Right atrium auricular region (tissue), 2 donors: Measurements from ENCODE around the gene CDHR5. TPM values are rescaled to one million over a fixed set of nuclear protein-coding genes. Genes with fewer than 3 reads are reported as not detected.
A peak's percentile ranks its signal among the peaks of the same experiment; 100 is the strongest.

ENCODE experiments used
- DNase-seq: peaks from one replicate; pipeline ENCODE4 v3.0.0-alpha.2; 2019; ENCODE audit warnings: low spot score
- H3K27ac ChIP-seq, 2 donors: fragments of 200-600 bp; sonication (generic); 1 replicate in 1 of 2; 2 replicates in 1 of 2; pipeline ENCODE4 v1.5.1; 2016 to 2019
- H3K27me3 ChIP-seq, 2 donors: fragments of 200-600 bp; sonication (generic); one replicate each; pipeline versions ENCODE4 v1.5.1 to v1.6.0; 2017 to 2019
- H3K36me3 ChIP-seq: fragments of 200-600 bp; sonication (generic); one replicate; pipeline ENCODE4 v1.5.1; 2016
- H3K4me1 ChIP-seq, 2 donors: fragments of 200-600 bp; sonication (generic); one replicate each; pipeline versions ENCODE4 v1.5.1 to v1.6.0; 2017 to 2019
- H3K4me3 ChIP-seq, 2 donors: fragments of 200-600 bp; sonication (generic); 1 replicate in 1 of 2; 2 replicates in 1 of 2; pipeline ENCODE4 v1.5.1; 2017 to 2019; ENCODE audit warnings: mild to moderate bottlenecking in 1 of 2, moderate library complexity in 1 of 2
- H3K9me3 ChIP-seq, 2 donors: fragments of 200-600 bp; sonication (generic); one replicate each; pipeline ENCODE4 v1.5.1; 2019
- CTCF ChIP-seq, 2 donors: fragments of 200-600 bp; sonication (generic); IDR thresholded peaks; one replicate each; pipeline ENCODE4 v1.5.1; 2019; ENCODE audit warnings: antibody characterized with exemption in 2 of 2
- microRNA counts, 2 donors: library from miRNA; unstranded; fragments of <30 nt; microRNA quantifications; one replicate each; lab custom pipeline; 2016 to 2017
- microRNA-seq, 2 donors: library from miRNA; unstranded; fragments of <30 nt; microRNA quantifications; one replicate each; pipeline ENCODE4, GENCODE V29; 2016 to 2017; ENCODE audit warnings: borderline number of aligned reads in 2 of 2, borderline replicate concordance in 1 of 2
- total RNA-seq, 2 donors: library from RNA; depleted of rRNA; stranded (reverse); fragments of >200 nt; gene quantifications; one replicate each; pipeline ENCODE4 v1.1.0, GENCODE V29; 2016

Gene CDHR5
- total RNA-seq, 2 donors from 2014 or later, result not detected

DNA sequence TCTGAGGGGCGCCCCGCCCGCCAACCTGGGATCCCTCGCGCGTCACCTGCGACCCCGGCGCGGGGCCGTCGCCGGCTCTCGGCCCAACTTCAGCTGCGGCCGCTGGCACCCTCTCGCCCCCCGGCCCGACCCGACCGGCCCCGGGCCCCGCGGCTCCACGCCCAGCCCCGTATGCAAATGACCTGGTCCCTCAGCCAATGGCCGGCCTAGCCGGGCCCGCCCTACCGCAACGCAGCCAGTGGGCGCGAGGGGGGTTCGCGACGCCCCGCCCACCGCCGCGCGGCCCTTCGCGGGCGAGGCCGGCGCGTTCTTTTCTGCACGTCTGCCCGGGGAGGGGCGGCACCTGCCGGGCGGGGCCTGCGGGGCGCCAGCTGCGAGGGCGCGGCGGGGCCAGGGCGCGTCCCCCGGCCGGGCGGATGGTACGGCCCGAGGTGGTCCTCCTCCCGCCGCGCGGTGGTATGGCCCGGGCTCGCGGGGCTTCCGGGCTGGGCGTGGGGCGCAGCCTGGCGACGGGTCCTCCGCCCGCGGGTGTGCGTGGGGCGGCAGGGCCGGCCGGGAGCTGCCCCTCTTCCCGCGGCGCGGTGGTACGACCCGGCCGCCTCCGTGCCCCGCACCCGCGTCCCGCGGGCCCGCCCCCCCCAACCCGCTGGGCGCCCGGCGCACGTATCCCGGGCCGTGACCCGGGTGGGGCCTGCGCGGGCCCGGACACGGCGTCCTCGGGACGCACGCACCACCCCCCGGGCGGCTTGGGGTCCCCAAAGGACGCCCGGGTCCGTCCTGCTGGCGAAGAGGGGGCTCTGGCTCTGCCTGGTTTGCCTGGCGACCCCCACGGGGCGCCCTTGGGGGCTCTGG is 56.2 kb downstream of the CDHR5 start:
- H3K4me1 ChIP-seq, result peaks cover 0 to 24% of the 10 kb centered on the region in 2 donors
- peak overlapping the region; percentile 93 to 94 for H3K27ac ChIP-seq
- peak; percentile 96 for DNase-seq
- TF ChIP-seq CTCF (IDR thresholded peaks at IDR 0.05), result no peak
- no peaks in the 10 kb centered on the region for H3K36me3 ChIP-seq
- H3K9me3 ChIP-seq, result no peaks in the 10 kb centered on the region
- peak overlapping the region; percentile 60 to 74 for H3K4me3 ChIP-seq
- no peaks in the 10 kb centered on the region for H3K27me3 ChIP-seq

DNA sequence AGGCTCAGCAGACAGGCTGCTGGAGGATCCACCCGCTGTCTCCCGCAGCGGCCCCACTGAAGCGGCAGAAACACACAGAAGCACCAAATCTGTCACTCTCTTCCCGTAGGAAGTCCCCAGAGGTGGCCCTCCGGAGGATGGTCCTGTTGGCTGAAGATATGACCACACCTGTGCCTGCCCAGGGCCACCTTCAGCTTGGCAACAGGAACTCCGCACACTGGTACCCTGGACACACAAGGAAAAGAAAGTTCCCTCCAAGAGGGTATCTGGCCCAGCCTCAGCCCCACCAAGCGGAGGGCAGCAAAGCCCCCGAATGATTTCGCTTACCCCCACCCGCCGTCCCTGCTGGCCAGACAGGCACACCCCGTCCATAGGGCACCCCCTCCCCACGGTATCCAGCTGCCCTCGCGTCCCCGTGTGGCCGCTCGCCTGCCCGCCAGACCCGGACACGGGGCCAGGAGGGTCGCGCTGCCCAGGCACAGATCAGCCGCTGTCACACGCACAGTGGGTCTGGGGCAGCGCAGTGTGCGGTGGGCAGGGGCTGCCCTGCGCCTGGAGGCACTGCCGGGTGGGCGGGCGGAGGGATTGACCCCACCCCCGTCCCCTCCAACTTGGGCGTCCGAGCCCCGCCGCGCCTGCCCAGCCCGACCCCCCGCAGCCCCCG is 57.0 kb downstream of the CDHR5 start:
- TF ChIP-seq CTCF (IDR thresholded peaks at IDR 0.05), result no peak
- peaks cover 0 to 24% of the 10 kb centered on the region in 2 donors for H3K4me1 ChIP-seq
- peak overlapping the region; percentile 93 to 94 for H3K27ac ChIP-seq
- no peaks in the 10 kb centered on the region for H3K27me3 ChIP-seq
- H3K36me3 ChIP-seq, result no peaks in the 10 kb centered on the region
- peak overlapping the region; percentile 42 to 74 for H3K4me3 ChIP-seq
- no peak for DNase-seq
- H3K9me3 ChIP-seq, result no peaks in the 10 kb centered on the region

- H3K4me3 ChIP-seq, result peak overlapping the region in 1 of 2 donors; percentile 74
- no peaks in the 10 kb centered on the region for H3K9me3 ChIP-seq
- H3K4me1 ChIP-seq, result peaks cover 0 to 24% of the 10 kb centered on the region in 2 donors
- TF ChIP-seq CTCF (IDR thresholded peaks at IDR 0.05), result no peak
- H3K27ac ChIP-seq, result peak overlapping the region in 1 of 2 donors; percentile 93
- no peaks in the 10 kb centered on the region for H3K27me3 ChIP-seq
- DNase-seq, result no peak
- no peaks in the 10 kb centered on the region for H3K36me3 ChIP-seq
These were observed 57.6 kb downstream of the CDHR5 start for GRCh38 chr11:567011-567628.

MicroRNAs encoded within 50 kb of the gene (microRNA counts, 767-probe panel; counts per million panel counts)
- 0 to 1,387 counts per million in 2 donors for microRNA hsa-miR-210 (lab: Ali Mortazavi, UCI)

Small RNAs within 50 kb of the gene (microRNA-seq; reads per million reads assigned to microRNA genes)
- gene MIR210, result 118 to 158 reads per million in 2 donors

Other genes with a start within 250 kb of the CDHR5 start
- gene PKP3, start 230.7 kb downstream of the CDHR5 start, total RNA-seq, result 1 to 10 TPM in 1 of 2 donors, under 1 TPM in 1; 0.43 to 1.0 TPM
- gene SIGIRR, start 210.0 kb downstream of the CDHR5 start, total RNA-seq, result 10 to 100 TPM; 26.6 to 33.3 TPM
- gene ANO9, start 182.9 kb downstream of the CDHR5 start, total RNA-seq, result under 1 TPM; 0.11 to 0.75 TPM
- 10 to 100 TPM; 26.8 to 32.5 TPM for gene PTDSS2, start 174.7 kb downstream of the CDHR5 start, total RNA-seq
- gene RNH1, start 117.7 kb downstream of the CDHR5 start, total RNA-seq, result 100 to 1,000 TPM; 185 to 248 TPM
- 10 to 100 TPM; 31.7 to 48.1 TPM for gene HRAS, start 89.4 kb downstream of the CDHR5 start, total RNA-seq
- gene LRRC56, start 87.4 kb downstream of the CDHR5 start, total RNA-seq, result under 1 TPM; 0.12 to 0.15 TPM
- gene LMNTD2, start 64.2 kb downstream of the CDHR5 start, total RNA-seq, result under 1 TPM; 0.33 to 0.86 TPM
- gene RASSF7, start 64.0 kb downstream of the CDHR5 start, total RNA-seq, result 10 to 100 TPM in 1 of 2 donors, 1 to 10 TPM in 1; 8.5 to 13.0 TPM
- 10 to 100 TPM; 12.4 to 14.2 TPM for gene PHRF1, start 48.5 kb downstream of the CDHR5 start, total RNA-seq
- 10 to 100 TPM in 1 of 2 donors, 1 to 10 TPM in 1; 9.6 to 14.9 TPM for gene IRF7, start 9.0 kb downstream of the CDHR5 start, total RNA-seq
- not detected for gene SCT, start 2.2 kb upstream of the CDHR5 start, total RNA-seq
- gene DRD4, start 12.3 kb upstream of the CDHR5 start, total RNA-seq, result not detected
- 10 to 100 TPM; 15.5 to 26.6 TPM for gene DEAF1, start 70.3 kb upstream of the CDHR5 start, total RNA-seq
- gene TMEM80, start 70.9 kb upstream of the CDHR5 start, total RNA-seq, result 10 to 100 TPM; 12.5 to 20.7 TPM
- 1 to 10 TPM; 4.7 to 7.5 TPM for gene EPS8L2, start 81.3 kb upstream of the CDHR5 start, total RNA-seq
- gene TALDO1, start 122.5 kb upstream of the CDHR5 start, total RNA-seq, result 100 to 1,000 TPM in 1 of 2 donors, 10 to 100 TPM in 1; 90.3 to 111 TPM
- 10 to 100 TPM; 13.3 to 29.8 TPM for gene GATD1, start 152.5 kb upstream of the CDHR5 start, total RNA-seq
- gene CEND1, start 165.1 kb upstream of the CDHR5 start, total RNA-seq, result 1 to 10 TPM in 1 of 2 donors, not detected in 1; 1.1 TPM
- gene SLC25A22, start 173.3 kb upstream of the CDHR5 start, total RNA-seq, result 1 to 10 TPM; 2.7 to 5.6 TPM
- gene PIDD1, start 180.3 kb upstream of the CDHR5 start, total RNA-seq, result 10 to 100 TPM in 1 of 2 donors, 1 to 10 TPM in 1; 6.0 to 12.1 TPM
- 100 to 1,000 TPM; 145 to 384 TPM for gene RPLP2, start 185.0 kb upstream of the CDHR5 start, total RNA-seq
- 100 to 1,000 TPM in 1 of 2 donors, 10 to 100 TPM in 1; 94.4 to 123 TPM for gene PNPLA2, start 194.0 kb upstream of the CDHR5 start, total RNA-seq
- 10 to 100 TPM; 15.6 to 29.7 TPM for gene CRACR2B, start 203.0 kb upstream of the CDHR5 start, total RNA-seq
- 100 to 1,000 TPM; 322 to 710 TPM for gene CD151, start 208.0 kb upstream of the CDHR5 start, total RNA-seq
- gene POLR2L, start 217.6 kb upstream of the CDHR5 start, total RNA-seq, result 100 to 1,000 TPM in 1 of 2 donors, 10 to 100 TPM in 1; 54.5 to 132 TPM
- 10 to 100 TPM; 37.2 to 81.0 TPM for gene TSPAN4, start 217.9 kb upstream of the CDHR5 start, total RNA-seq